IMR-90 (cell line): ENCODE measurements around the gene SMIM44. TPM values are rescaled to one million over a fixed set of nuclear protein-coding genes. Genes with fewer than 3 reads are reported as not detected.

Experiments
- ATAC-seq: fragments of 200-7000 bp; cut with Tn5 transposase; 2 replicates; pipeline ENCODE4 v1.9.1; 2020; ENCODE audit warnings: low read depth, mild to moderate bottlenecking, moderate library complexity
- BruUV-seq: library from RNA; stranded (reverse); fragments of 400-500 nt; replicated peaks from 2 replicates; lab custom pipeline; 2021; lab: Mats Ljungman, UMichigan
- CTCF ChIA-PET: fragments of 300-600 bp; formaldehyde crosslinking; extraction: SDS; loops from one replicate; lab custom pipeline; 2021; ENCODE audit warnings: antibody characterized with exemption; lab: Yijun Ruan, JAX
- POLR2A ChIA-PET: fragments of 300-600 bp; sonication (Branson Sonifier 250); formaldehyde crosslinking; loops from one replicate; lab custom pipeline; 2022; ENCODE audit warnings: antibody characterized with exemption; ENCODE audit not compliant: unreplicated experiment; lab: Charles Lee
- DNase-seq: peaks from one replicate; pipeline ENCODE4 v3.0.0; 2013
- H2AFZ ChIP-seq: replicated peaks from 2 replicates; pipeline ENCODE3; 2013; ENCODE audit warnings: low read length, mild to moderate bottlenecking; ENCODE audit not compliant: poor library complexity
- H2AK5ac ChIP-seq: 2 replicates; pipeline ENCODE4 v1.6.1; 2013; ENCODE audit warnings: low read depth, low read length, inconsistent platforms
- H2AK9ac ChIP-seq: replicated peaks from 2 replicates; pipeline ENCODE3; 2013; ENCODE audit warnings: mild to moderate bottlenecking, low read depth, low read length, moderate library complexity; ENCODE audit not compliant: poor library complexity
- H2BK120ac ChIP-seq: 2 replicates; pipeline ENCODE4 v1.6.1; 2013; ENCODE audit warnings: low read depth, low read length, inconsistent platforms
- H2BK15ac ChIP-seq: 3 replicates; pipeline ENCODE4 v1.6.1; 2013; ENCODE audit warnings: low read depth, low read length, inconsistent platforms
- H2BK20ac ChIP-seq: 2 replicates; pipeline ENCODE4 v1.6.1; 2013; ENCODE audit warnings: low read depth, mild to moderate bottlenecking, inconsistent platforms, low read length, moderate library complexity
- H2BK5ac ChIP-seq: 2 replicates; pipeline ENCODE4 v1.6.1; 2013; ENCODE audit warnings: mild to moderate bottlenecking, low read depth, low read length, inconsistent platforms; ENCODE audit not compliant: poor library complexity, severe bottlenecking
- H3K14ac ChIP-seq: replicated peaks from 2 replicates; pipeline ENCODE4 v1.6.1; 2013; ENCODE audit warnings: low read depth, low read length, inconsistent platforms
- H3K18ac ChIP-seq: 2 replicates; pipeline ENCODE4 v1.6.1; 2013; ENCODE audit warnings: low read depth, low read length, control low read depth
- H3K23ac ChIP-seq: 2 replicates; pipeline ENCODE4 v1.6.1; 2013; ENCODE audit warnings: low read depth, low read length, inconsistent platforms
- H3K27ac ChIP-seq: 2 replicates; pipeline ENCODE4 v1.5.1; 2013; ENCODE audit warnings: mild to moderate bottlenecking, control low read depth, low read length; ENCODE audit not compliant: insufficient read depth
- H3K27me3 ChIP-seq: 2 replicates; pipeline ENCODE4 v1.6.1; 2013; ENCODE audit warnings: low read length; ENCODE audit not compliant: control insufficient read depth, insufficient read depth
- H3K36me3 ChIP-seq: 2 replicates; pipeline ENCODE4 v1.6.1; 2013; ENCODE audit warnings: low read length, mixed read lengths; ENCODE audit not compliant: control insufficient read depth, insufficient read depth
- H3K4ac ChIP-seq: 2 replicates; pipeline ENCODE4 v1.6.1; 2013; ENCODE audit warnings: low read depth, low read length, inconsistent platforms
- H3K4me1 ChIP-seq: 2 replicates; pipeline ENCODE4 v1.6.1; 2013; ENCODE audit warnings: low read length, mixed read lengths; ENCODE audit not compliant: control insufficient read depth, insufficient read depth
- H3K4me2 ChIP-seq: 2 replicates; pipeline ENCODE4 v1.6.1; 2013; ENCODE audit warnings: low read depth, mild to moderate bottlenecking, control low read depth, low read length, moderate library complexity
- H3K4me3 ChIP-seq: 2 replicates; pipeline ENCODE4 v1.5.1; 2013; ENCODE audit warnings: low read depth, mild to moderate bottlenecking, control low read depth, low read length, moderate library complexity; ENCODE audit not compliant: insufficient read depth
- H3K56ac ChIP-seq: 2 replicates; pipeline ENCODE4 v1.6.1; 2013; ENCODE audit warnings: low read length, inconsistent platforms; ENCODE audit not compliant: insufficient read depth; ENCODE audit errors: extremely low read depth
- H3K79me1 ChIP-seq, 2 experiments: 2 replicates each; pipeline ENCODE4 v1.6.1; 2013; ENCODE audit warnings: low read length in 2 of 2, inconsistent platforms in 1 of 2, low read depth in 1 of 2
- H3K9ac ChIP-seq: 2 replicates; pipeline ENCODE4 v1.6.1; 2013; ENCODE audit warnings: low read depth, low read length, control low read depth
- H3K9me1 ChIP-seq: 2 replicates; pipeline ENCODE4 v1.6.1; 2013; ENCODE audit warnings: low read length, inconsistent platforms; ENCODE audit not compliant: insufficient read depth
- H3K9me3 ChIP-seq: 2 replicates; pipeline ENCODE4 v1.6.1; 2013; ENCODE audit warnings: low read length; ENCODE audit not compliant: control insufficient read depth, insufficient read depth
- H4K20me1 ChIP-seq: 2 replicates; pipeline ENCODE4 v1.6.1; 2013; ENCODE audit warnings: low read length, inconsistent platforms; ENCODE audit not compliant: insufficient read depth
- H4K5ac ChIP-seq: 2 replicates; pipeline ENCODE4 v1.6.1; 2013; ENCODE audit warnings: mild to moderate bottlenecking, low read depth, low read length, control low read depth
- H4K8ac ChIP-seq, 2 experiments: 2 replicates each; pipeline ENCODE4 v1.6.1; 2013; ENCODE audit warnings: low read depth in 2 of 2, low read length in 2 of 2, control low read depth in 1 of 2, inconsistent platforms in 1 of 2
- H4K91ac ChIP-seq: 2 replicates; pipeline ENCODE4 v1.6.1; 2013; ENCODE audit warnings: low read depth, low read length, inconsistent platforms; ENCODE audit not compliant: insufficient read depth
- BHLHE40 ChIP-seq: fragments of 150-350 bp; IDR thresholded peaks from 2 replicates; pipeline ENCODE4 v1.6.1; 2016; ENCODE audit warnings: mild to moderate bottlenecking, low read depth, low read length
- CEBPB ChIP-seq: IDR thresholded peaks from 2 replicates; pipeline ENCODE4 v1.6.1; 2012; ENCODE audit warnings: low read depth, low read length, improper control_type of control experiment
- CHD1 ChIP-seq: IDR thresholded peaks from 2 replicates; pipeline ENCODE4 v1.6.1; 2012; ENCODE audit warnings: low read depth, low read length, improper control_type of control experiment
- CTCF ChIP-seq: conservative IDR thresholded peaks from 2 replicates; pipeline ENCODE4 v1.5.1; 2012; ENCODE audit warnings: mild to moderate bottlenecking, low read depth, low read length, improper control_type of control experiment
- ELK1 ChIP-seq: fragments of 150-350 bp; IDR thresholded peaks from 2 replicates; pipeline ENCODE4 v1.6.1; 2016; ENCODE audit warnings: low read depth, mild to moderate bottlenecking, low read length, moderate library complexity, borderline replicate concordance
- FOS ChIP-seq: fragments of 150-350 bp; IDR thresholded peaks from 2 replicates; pipeline ENCODE4 v1.6.1; 2016; ENCODE audit warnings: low read depth, low read length
- MAFK ChIP-seq: IDR thresholded peaks from 2 replicates; pipeline ENCODE4 v1.6.1; 2012; ENCODE audit warnings: low read depth, low read length, improper control_type of control experiment
- MAZ ChIP-seq: IDR thresholded peaks from 2 replicates; pipeline ENCODE4 v1.6.1; 2012; ENCODE audit warnings: low read depth, mild to moderate bottlenecking, low read length, improper control_type of control experiment, moderate library complexity, borderline replicate concordance
- MXI1 ChIP-seq: IDR thresholded peaks from 2 replicates; pipeline ENCODE4 v1.6.1; 2012; ENCODE audit warnings: low read depth, mild to moderate bottlenecking, low read length, moderate library complexity, borderline replicate concordance
- NFE2L2 ChIP-seq: fragments of 150-350 bp; IDR thresholded peaks from 2 replicates; pipeline ENCODE4 v1.6.1; 2016; ENCODE audit warnings: low read depth, mild to moderate bottlenecking, low read length
- POLR2A ChIP-seq: IDR thresholded peaks from 2 replicates; pipeline ENCODE4 v1.6.1; 2012; ENCODE audit warnings: mild to moderate bottlenecking, low read depth, low read length
- RAD21 ChIP-seq: IDR thresholded peaks from 2 replicates; pipeline ENCODE4 v1.6.1; 2012; ENCODE audit warnings: low read length, improper control_type of control experiment
- RCOR1 ChIP-seq: IDR thresholded peaks from 2 replicates; pipeline ENCODE4 v1.6.1; 2012; ENCODE audit warnings: mild to moderate bottlenecking, low read length, improper control_type of control experiment; ENCODE audit not compliant: insufficient replicate concordance
- RFX5 ChIP-seq: IDR thresholded peaks from 2 replicates; pipeline ENCODE4 v1.8.0; 2012; ENCODE audit warnings: low read depth, mild to moderate bottlenecking, low read length, moderate library complexity
- SMC3 ChIP-seq: fragments of 150-350 bp; IDR thresholded peaks from 2 replicates; pipeline ENCODE4 v1.6.1; 2016; ENCODE audit warnings: low read depth, mild to moderate bottlenecking, antibody characterized with exemption, low read length, moderate library complexity
- USF2 ChIP-seq: fragments of 150-350 bp; IDR thresholded peaks from 2 replicates; pipeline ENCODE4 v1.6.1; 2017; ENCODE audit warnings: mild to moderate bottlenecking, antibody characterized with exemption, low read length, low read depth
- WGBS, 2 experiments: methylation state at CpG; one replicate each; pipeline versions ENCODE4 v1.1.5 to v1.1.7; 2013; ENCODE audit warnings: missing lambda C conversion rate in 2 of 2; ENCODE audit not compliant: insufficient read length in 1 of 2; ENCODE audit errors: extremely low coverage in 2 of 2; 5-methylcytosine and 5-hydroxymethylcytosine counted together
- dilution Hi-C: fragments of 300-500 bp; cut with HindIII; formaldehyde crosslinking; loops from one replicate; pipeline ENCODE4 v1.14.3; 2018; ENCODE audit warnings: low sequenced_read_pairs; ENCODE audit not compliant: unreplicated experiment
- in situ Hi-C: fragments of 300-500 bp; cut with MboI; formaldehyde crosslinking; loops from 3 replicates; pipeline ENCODE4 v1.14.3; 2019; ENCODE audit warnings: low sequenced_read_pairs, inconsistent platforms, mixed read lengths
- intact Hi-C: fragments of 100-400 bp; cut with micrococcal nuclease; formaldehyde crosslinking; loops from 2 replicates; pipeline ENCODE4 v1.10.0; 2022
- polyA plus RNA-seq, 3 experiments: library from polyadenylated mRNA; depleted of rRNA; stranded (reverse); fragments of >200 nt; gene quantifications; 2 replicates each; pipeline ENCODE4 v1.2.3, GENCODE V29; 2012; ENCODE audit warnings: low replicate concordance in 1 of 3
- total RNA-seq: library from RNA; depleted of rRNA; stranded (reverse); fragments of >200 nt; gene quantifications from 2 replicates; pipeline ENCODE4 v1.2.3, GENCODE V29; 2012

The SMIM44 gene
- total and polyA plus RNA-seq, 2 of the 4 experiments (the other 2 are of a cell fraction): not detected

GRCh38 chr19:3479177-3479833 is 3.9 kb downstream of the SMIM44 start:
- Histone ChIP-seq H3K9ac (no peak overlapping the region), H2AK9ac (no peak overlapping the region), H4K8ac (no peak overlapping the region), H3K27ac (no peak overlapping the region), H2AK5ac (no peak overlapping the region), H2AFZ (no peak overlapping the region), H4K5ac (no peak overlapping the region), H3K9me1 (no peaks in the 10 kb centered on the region), H3K14ac (no peak overlapping the region), H3K79me1 (no peaks in the 10 kb centered on the region), H2BK20ac (no peak overlapping the region), H2BK15ac (no peak overlapping the region), H4K20me1 (no peaks in the 10 kb centered on the region), H3K23ac (no peak overlapping the region), H3K4me1 (no peaks in the 10 kb centered on the region), H3K56ac (no peak overlapping the region), H2BK5ac (no peak overlapping the region), H3K36me3 (no peaks in the 10 kb centered on the region), H3K4me2 (no peak overlapping the region), H4K91ac (no peak overlapping the region), H3K4ac (no peak overlapping the region), H3K4me3 (no peak overlapping the region), H3K27me3 (peaks cover 42% of the 10 kb centered on the region), H2BK120ac (no peak overlapping the region), H3K9me3 (no peaks in the 10 kb centered on the region; the same call in 1 of the 2 replicates), H3K18ac (no peak overlapping the region)
- DNase-seq (no peak), ATAC-seq (peak; percentile 48; the same call in 1 of the 2 replicates)
- in situ Hi-C loops (loop anchor here (25.0 kb wide), 1 partner anchor 517 kb away; no protein-coding TSS in a partner anchor), dilution Hi-C loops (no loop called here), intact Hi-C loops (no loop called here)
- POLR2A ChIA-PET: no interaction called here
- CTCF ChIA-PET: interaction anchor here (0.6 to 1.5 kb wide), 2 partner anchors 125 to 174 kb away, joined by 3 to 4 read pairs; no protein-coding TSS in a partner anchor
- 48% methylated on average over 6 of the region's 7 CpGs; no CpG with 5 or more reads in 1 of the 2 experiments for WGBS, 2 experiments
- BruUV-seq: no TSS peak
- TF ChIP-seq MAZ (no peak), CEBPB (no peak), MAFK (no peak), FOS (no peak), RCOR1 (no peak), RFX5 (no peak), MXI1 (no peak), BHLHE40 (no peak), USF2 (no peak), POLR2A (no peak), NFE2L2 (no peak), ELK1 (no peak), SMC3 (no peak), CTCF (no peak), RAD21 (no peak), CHD1 (no peak)
